Measurements from ENCODE around the gene ZZZ3. TPM values are rescaled to one million over a fixed set of nuclear protein-coding genes. Genes with fewer than 3 reads are reported as not detected.
A peak's percentile ranks its signal among the peaks of the same experiment; 100 is the strongest.

The ZZZ3 gene
- total and polyA plus RNA-seq, 2 of the 13 experiments (the other 11 are each of a cell fraction or from before 2014, with no cell fraction given): 18.1 to 50.2 TPM

DNA sequence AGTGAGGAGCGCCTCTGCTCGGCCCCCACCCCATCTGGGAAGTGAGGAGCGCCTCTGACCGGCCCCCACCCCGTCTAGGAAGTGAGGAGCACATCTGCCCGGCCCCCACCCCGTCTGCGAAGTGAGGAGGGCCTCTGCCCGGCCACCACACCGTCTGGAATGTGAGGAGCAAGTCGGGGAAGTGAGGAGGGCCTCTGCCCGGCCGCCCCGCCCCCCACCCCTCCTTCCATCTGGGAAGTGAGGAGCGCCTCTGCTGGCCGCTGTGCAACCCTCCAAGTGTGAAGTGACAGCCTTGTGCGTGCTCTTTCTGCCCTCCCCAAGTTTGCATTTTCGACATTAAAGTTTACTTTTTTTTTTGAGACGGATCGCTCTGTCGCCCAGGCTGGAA, 5.1 kb upstream of the ZZZ3 start (continued):
- TF ChIP-seq, protein P1, sequence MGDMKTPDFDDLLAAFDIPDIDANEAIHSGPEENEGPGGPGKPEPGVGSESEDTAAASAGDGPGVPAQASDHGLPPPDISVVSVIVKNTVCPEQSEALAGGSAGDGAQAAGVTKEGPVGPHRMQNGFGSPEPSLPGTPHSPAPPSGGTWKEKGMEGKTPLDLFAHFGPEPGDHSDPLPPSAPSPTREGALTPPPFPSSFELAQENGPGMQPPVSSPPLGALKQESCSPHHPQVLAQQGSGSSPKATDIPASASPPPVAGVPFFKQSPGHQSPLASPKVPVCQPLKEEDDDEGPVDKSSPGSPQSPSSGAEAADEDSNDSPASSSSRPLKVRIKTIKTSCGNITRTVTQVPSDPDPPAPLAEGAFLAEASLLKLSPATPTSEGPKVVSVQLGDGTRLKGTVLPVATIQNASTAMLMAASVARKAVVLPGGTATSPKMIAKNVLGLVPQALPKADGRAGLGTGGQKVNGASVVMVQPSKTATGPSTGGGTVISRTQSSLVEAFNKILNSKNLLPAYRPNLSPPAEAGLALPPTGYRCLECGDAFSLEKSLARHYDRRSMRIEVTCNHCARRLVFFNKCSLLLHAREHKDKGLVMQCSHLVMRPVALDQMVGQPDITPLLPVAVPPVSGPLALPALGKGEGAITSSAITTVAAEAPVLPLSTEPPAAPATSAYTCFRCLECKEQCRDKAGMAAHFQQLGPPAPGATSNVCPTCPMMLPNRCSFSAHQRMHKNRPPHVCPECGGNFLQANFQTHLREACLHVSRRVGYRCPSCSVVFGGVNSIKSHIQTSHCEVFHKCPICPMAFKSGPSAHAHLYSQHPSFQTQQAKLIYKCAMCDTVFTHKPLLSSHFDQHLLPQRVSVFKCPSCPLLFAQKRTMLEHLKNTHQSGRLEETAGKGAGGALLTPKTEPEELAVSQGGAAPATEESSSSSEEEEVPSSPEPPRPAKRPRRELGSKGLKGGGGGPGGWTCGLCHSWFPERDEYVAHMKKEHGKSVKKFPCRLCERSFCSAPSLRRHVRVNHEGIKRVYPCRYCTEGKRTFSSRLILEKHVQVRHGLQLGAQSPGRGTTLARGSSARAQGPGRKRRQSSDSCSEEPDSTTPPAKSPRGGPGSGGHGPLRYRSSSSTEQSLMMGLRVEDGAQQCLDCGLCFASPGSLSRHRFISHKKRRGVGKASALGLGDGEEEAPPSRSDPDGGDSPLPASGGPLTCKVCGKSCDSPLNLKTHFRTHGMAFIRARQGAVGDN (CRISPR knock-in tag; IDR thresholded peaks at IDR 0.05): peak; percentile 38
- no peak for TF ChIP-seq MEIS1 (CRISPR knock-in tag; IDR thresholded peaks at IDR 0.05; ENCODE audit: borderline replicate concordance)
- no peak for TF ChIP-seq ARNT (IDR thresholded peaks at IDR 0.05)
- TF ChIP-seq CTCF (CRISPR knock-in tag; IDR thresholded peaks at IDR 0.05): peak; percentile 51; the same call in 1 of the 2 replicates
- TF ChIP-seq STAG1 (CRISPR knock-in tag; IDR thresholded peaks at IDR 0.05): peak; percentile 18; the same call in 1 of the 2 replicates
- TF ChIP-seq POLR2G (IDR thresholded peaks at IDR 0.05; ENCODE audit: low read depth, low read length): 0 out of 2 replicates have a peak, but pooled peaks have one; percentile 29
- no peak for TF ChIP-seq ZNF337 (CRISPR knock-in tag; IDR thresholded peaks at IDR 0.05; ENCODE audit: borderline replicate concordance, low read depth)

Measured in HepG2 (cell line).